OCI-LY3 (cell line): ENCODE data around the gene RBFOX1.

ENCODE experiments used
- H2AFZ ChIP-seq: fragments of 200-600, 300-600 bp; shearing (Covaris generic); 2 replicates; pipeline ENCODE4 v1.6.0; 2014; ENCODE audit warnings: antibody characterized with exemption, low read depth, low read length
- H3K27ac ChIP-seq: fragments of 200-600, 300-600 bp; sonication (generic); 2 replicates; pipeline ENCODE4 v1.5.1; 2014; ENCODE audit warnings: mild to moderate bottlenecking, low read length, moderate library complexity, mixed read lengths
- H3K27me3 ChIP-seq: fragments of 200-600, 300-600 bp; sonication (generic); 2 replicates; pipeline ENCODE4 v1.6.1; 2014; ENCODE audit warnings: low read depth, low read length, mixed read lengths
- H3K36me3 ChIP-seq: fragments of 200-600, 300-600 bp; sonication (generic); replicated peaks from 2 replicates; pipeline ENCODE3; 2014; ENCODE audit warnings: low read depth, low read length, mixed read lengths
- H3K4me1 ChIP-seq: fragments of 300-600, 200-600 bp; sonication (generic); 2 replicates; pipeline ENCODE4 v1.6.1; 2014; ENCODE audit warnings: low read length, mixed read lengths
- H3K4me2 ChIP-seq: fragments of 200-600, 300-600 bp; sonication (generic); 2 replicates; pipeline ENCODE4 v1.6.1; 2014; ENCODE audit warnings: low read length, mixed read lengths
- H3K4me3 ChIP-seq: fragments of 300-600, 200-600 bp; sonication (generic); 2 replicates; pipeline ENCODE4 v1.5.1; 2014; ENCODE audit warnings: antibody characterized with exemption, mild to moderate bottlenecking, low read length, moderate library complexity
- H3K79me2 ChIP-seq: fragments of 300-600, 200-600 bp; shearing (Covaris generic); 2 replicates; pipeline ENCODE4 v1.6.1; 2014; ENCODE audit warnings: mild to moderate bottlenecking, low read length, mixed read lengths
- H3K9ac ChIP-seq: fragments of 300-600, 200-600 bp; shearing (Covaris generic); 2 replicates; pipeline ENCODE4 v1.6.0; 2014; ENCODE audit warnings: mild to moderate bottlenecking, low read length, moderate library complexity
- H3K9me3 ChIP-seq: fragments of 200-600, 300-600 bp; shearing (Covaris generic); 2 replicates; pipeline ENCODE4 v1.6.1; 2014; ENCODE audit warnings: low read length, mixed read lengths; ENCODE audit not compliant: insufficient read depth
- H4K20me1 ChIP-seq: fragments of 200-600, 300-600 bp; sonication (generic); 2 replicates; pipeline ENCODE4 v1.6.1; 2016; ENCODE audit warnings: low read length, mixed read lengths; ENCODE audit not compliant: insufficient read depth
- EZH2phosphoT487 ChIP-seq: fragments of 200-600 bp; shearing (Covaris generic); IDR thresholded peaks from 2 replicates; pipeline ENCODE4 v1.6.1; 2018; ENCODE audit warnings: antibody characterized with exemption, mixed run types, low read depth
- TF ChIP-seq, protein P1 (sequence below): fragments of 200-600, 300-600 bp; sonication (generic); IDR thresholded peaks from 2 replicates; pipeline ENCODE4 v1.5.1; 2014; ENCODE audit warnings: antibody characterized with exemption, low read length, low read depth

Gene RBFOX1

DNA sequence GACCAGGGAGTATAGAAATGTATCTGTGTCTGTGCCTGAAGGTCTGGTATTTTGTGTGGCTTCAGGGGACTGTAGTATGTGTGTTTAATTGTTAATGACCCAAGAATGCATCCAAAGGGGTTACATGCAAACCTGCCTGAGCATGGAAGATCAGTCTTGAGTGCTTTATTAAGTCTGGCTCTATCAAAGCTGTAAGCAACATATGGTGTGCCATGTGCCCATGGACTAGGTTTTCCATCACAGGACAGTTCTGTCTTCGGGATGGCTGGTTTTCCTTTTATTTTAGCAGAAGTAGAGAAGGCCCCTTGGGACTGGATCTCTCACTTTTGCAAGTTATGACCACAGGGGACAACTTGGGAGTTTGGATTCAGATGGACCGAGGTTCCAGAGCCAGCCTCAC, 18.2 kb downstream of the RBFOX1 start:
- Histone ChIP-seq H3K9me3 (no peaks in the 10 kb centered on the region), H3K4me2 (no peak overlapping the region), H2AFZ (no peak overlapping the region), H3K27me3 (no peaks in the 10 kb centered on the region), H3K36me3 (no peaks in the 10 kb centered on the region), H3K4me3 (no peak overlapping the region), H3K79me2 (no peaks in the 10 kb centered on the region), H4K20me1 (no peaks in the 10 kb centered on the region), H3K4me1 (no peaks in the 10 kb centered on the region), H3K9ac (no peak overlapping the region), H3K27ac (no peak overlapping the region)
- no peak for TF ChIP-seq EZH2phosphoT487
- TF ChIP-seq, protein P1, sequence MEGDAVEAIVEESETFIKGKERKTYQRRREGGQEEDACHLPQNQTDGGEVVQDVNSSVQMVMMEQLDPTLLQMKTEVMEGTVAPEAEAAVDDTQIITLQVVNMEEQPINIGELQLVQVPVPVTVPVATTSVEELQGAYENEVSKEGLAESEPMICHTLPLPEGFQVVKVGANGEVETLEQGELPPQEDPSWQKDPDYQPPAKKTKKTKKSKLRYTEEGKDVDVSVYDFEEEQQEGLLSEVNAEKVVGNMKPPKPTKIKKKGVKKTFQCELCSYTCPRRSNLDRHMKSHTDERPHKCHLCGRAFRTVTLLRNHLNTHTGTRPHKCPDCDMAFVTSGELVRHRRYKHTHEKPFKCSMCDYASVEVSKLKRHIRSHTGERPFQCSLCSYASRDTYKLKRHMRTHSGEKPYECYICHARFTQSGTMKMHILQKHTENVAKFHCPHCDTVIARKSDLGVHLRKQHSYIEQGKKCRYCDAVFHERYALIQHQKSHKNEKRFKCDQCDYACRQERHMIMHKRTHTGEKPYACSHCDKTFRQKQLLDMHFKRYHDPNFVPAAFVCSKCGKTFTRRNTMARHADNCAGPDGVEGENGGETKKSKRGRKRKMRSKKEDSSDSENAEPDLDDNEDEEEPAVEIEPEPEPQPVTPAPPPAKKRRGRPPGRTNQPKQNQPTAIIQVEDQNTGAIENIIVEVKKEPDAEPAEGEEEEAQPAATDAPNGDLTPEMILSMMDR, result no peak

DNA sequence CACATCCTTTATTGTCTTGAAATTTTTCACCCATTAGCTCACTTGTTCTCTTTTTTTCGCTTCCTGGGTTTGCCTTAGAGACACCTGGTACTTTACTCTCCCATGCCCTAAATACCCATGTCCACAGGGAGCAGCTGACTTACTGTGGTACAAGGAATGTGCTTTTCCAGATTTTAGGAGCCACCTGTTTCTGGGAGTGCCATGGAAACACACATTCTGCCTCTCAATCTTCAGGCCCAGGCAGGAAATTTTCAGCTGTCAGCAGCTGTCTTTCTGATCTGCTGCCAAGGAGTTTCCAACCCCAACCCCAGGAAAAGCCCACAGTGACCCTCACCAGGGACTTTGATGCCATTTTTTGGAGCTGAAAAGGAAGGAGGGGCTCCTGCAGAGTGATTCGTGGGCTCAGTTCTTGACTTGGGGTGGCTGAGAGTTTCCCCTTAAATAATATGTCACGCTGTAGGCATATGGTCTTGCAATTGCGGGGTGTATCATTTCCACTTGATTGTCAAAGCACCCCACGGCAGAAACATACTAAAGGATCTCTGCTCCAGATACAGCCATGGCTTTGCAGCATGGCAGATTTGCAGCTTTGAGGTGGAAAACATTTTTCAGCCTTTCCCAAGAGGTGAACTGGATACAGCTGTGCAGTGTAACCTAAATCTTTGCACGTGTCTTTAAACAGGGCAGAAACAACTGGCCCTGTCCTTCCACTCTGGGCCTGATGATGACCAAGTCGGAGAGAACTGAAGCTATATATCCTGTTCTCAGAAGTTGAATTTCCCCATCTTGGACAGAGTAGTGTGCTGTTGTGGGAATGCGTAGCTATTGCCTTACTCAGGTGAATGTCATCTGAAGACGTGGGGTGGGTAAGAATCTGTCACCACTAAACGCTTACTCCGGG, 19.2 kb downstream of the RBFOX1 start:
- Histone ChIP-seq H2AFZ (no peak overlapping the region), H3K4me3 (no peak overlapping the region), H3K79me2 (no peaks in the 10 kb centered on the region), H3K36me3 (no peaks in the 10 kb centered on the region), H4K20me1 (no peaks in the 10 kb centered on the region), H3K27me3 (no peaks in the 10 kb centered on the region), H3K27ac (no peak overlapping the region), H3K4me1 (no peaks in the 10 kb centered on the region), H3K9me3 (no peaks in the 10 kb centered on the region), H3K9ac (no peak overlapping the region), H3K4me2 (no peak overlapping the region)
- TF ChIP-seq, protein P1, result no peak

DNA sequence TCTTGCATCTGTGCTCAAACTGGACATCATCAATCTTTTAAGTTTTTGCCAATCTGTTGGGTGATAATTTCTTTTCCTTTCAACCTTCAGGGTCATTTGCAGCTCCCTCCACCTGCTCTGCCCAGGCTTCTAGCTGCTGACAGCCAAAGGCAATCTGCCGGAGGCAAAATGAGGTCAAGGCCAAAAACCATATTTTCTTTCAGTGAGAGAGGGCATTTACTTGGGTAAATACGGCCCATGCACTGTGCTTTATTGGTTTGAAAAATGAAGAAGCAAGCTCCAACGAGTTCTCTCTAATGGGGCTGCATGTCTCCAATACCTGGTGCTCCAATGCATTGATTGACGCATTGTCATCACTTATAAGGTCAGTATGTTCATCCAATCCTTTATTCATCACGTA, 23.1 kb downstream of the RBFOX1 start:
- H3K27me3 ChIP-seq, result no peaks in the 10 kb centered on the region
- no peak overlapping the region for H3K4me3 ChIP-seq
- no peaks in the 10 kb centered on the region for H3K79me2 ChIP-seq
- H4K20me1 ChIP-seq, result no peaks in the 10 kb centered on the region
- H3K9me3 ChIP-seq, result no peaks in the 10 kb centered on the region
- no peaks in the 10 kb centered on the region for H3K4me1 ChIP-seq
- H3K36me3 ChIP-seq, result no peaks in the 10 kb centered on the region
- no peak overlapping the region for H2AFZ ChIP-seq
- TF ChIP-seq, protein P1, result no peak
- TF ChIP-seq EZH2phosphoT487, result no peak
- no peak overlapping the region for H3K9ac ChIP-seq
- H3K27ac ChIP-seq, result no peak overlapping the region
- no peak overlapping the region for H3K4me2 ChIP-seq

DNA sequence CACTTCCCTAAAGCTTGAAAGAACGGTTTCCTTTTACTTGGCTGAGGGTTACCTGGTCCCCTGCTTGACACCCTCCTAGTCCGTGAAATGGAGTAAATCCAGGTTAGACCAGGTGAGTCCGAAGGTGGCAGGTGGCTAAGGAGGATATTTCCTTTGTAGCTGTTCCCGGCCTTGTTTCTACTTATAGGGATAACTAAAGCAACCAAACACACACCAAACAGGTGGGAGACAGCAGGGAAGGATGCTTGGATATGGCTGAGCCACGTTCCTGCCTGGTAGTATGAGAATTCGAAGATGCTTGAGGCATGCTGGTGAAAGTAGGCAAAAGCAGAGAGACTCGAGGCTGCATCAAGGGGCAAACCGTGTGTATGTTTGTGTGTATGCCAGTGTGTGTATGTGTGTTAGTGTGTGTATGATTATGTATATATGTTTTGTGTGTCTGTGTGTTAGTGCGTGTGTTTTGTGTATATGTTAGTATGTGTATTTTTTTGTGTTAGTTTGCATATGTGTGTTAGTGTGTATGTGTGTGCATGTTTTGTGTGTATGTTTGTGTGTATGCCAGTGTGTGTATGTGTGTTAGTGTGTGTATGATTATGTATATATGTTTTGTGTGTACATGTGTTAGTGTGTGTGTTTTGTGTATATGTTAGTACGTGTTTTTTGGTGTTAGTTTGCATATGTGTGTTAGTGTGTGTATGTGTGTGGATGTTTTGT, 28.9 kb downstream of the RBFOX1 start:
- H3K27me3 ChIP-seq, result no peaks in the 10 kb centered on the region
- no peaks in the 10 kb centered on the region for H3K36me3 ChIP-seq
- H3K4me1 ChIP-seq, result no peaks in the 10 kb centered on the region; the same call in 1 of the 2 replicates
- no peaks in the 10 kb centered on the region for H3K9me3 ChIP-seq
- H2AFZ ChIP-seq, result no peak overlapping the region
- H3K27ac ChIP-seq, result no peak overlapping the region
- H4K20me1 ChIP-seq, result no peaks in the 10 kb centered on the region
- no peak overlapping the region for H3K4me2 ChIP-seq
- H3K9ac ChIP-seq, result no peak overlapping the region
- H3K79me2 ChIP-seq, result no peaks in the 10 kb centered on the region
- TF ChIP-seq EZH2phosphoT487, result no peak
- TF ChIP-seq, protein P1, result no peak
- H3K4me3 ChIP-seq, result no peak overlapping the region
